Caco-2 (cell line): ENCODE measurements around the gene PAAF1. TPM values are rescaled to one million over a fixed set of nuclear protein-coding genes. Genes with fewer than 3 reads are reported as not detected.

Source experiments
- BruUV-seq: library from RNA; stranded (reverse); fragments of 400-500 nt; replicated peaks from 2 replicates; lab custom pipeline; 2021; lab: Mats Ljungman, UMichigan
- CTCF ChIA-PET: fragments of 300-600 bp; sonication (Branson Sonifier 250); formaldehyde crosslinking; loops from one replicate; lab custom pipeline; 2022; ENCODE audit warnings: antibody characterized with exemption; lab: Charles Lee
- POLR2A ChIA-PET: fragments of 300-600 bp; sonication (Branson Sonifier 250); formaldehyde crosslinking; loops from one replicate; lab custom pipeline; 2022; ENCODE audit warnings: antibody characterized with exemption; lab: Charles Lee
- DNase-seq, 2 experiments: peaks; one replicate each; pipeline versions ENCODE4 v3.0.0 to v3.0.0-alpha.2; 2020 to 2022
- H3K27me3 ChIP-seq: replicated peaks from 2 replicates; pipeline ENCODE4 v1.6.0; 2011; ENCODE audit warnings: low read length; ENCODE audit not compliant: control insufficient read depth, insufficient read depth
- H3K36me3 ChIP-seq: 2 replicates; pipeline ENCODE4 v1.5.1; 2011; ENCODE audit warnings: low read length; ENCODE audit not compliant: control insufficient read depth, insufficient read depth
- H3K4me1 ChIP-seq: fragments of 250-450 bp; sonication (Bioruptor Pico); 2 replicates; pipeline ENCODE4 v1.5.1; 2020; ENCODE audit warnings: mild to moderate bottlenecking
- H3K4me3 ChIP-seq: 2 replicates; pipeline ENCODE4 v1.5.1; 2011; ENCODE audit warnings: low read depth, mild to moderate bottlenecking, control low read depth, low read length
- H3K9me3 ChIP-seq: fragments of 250-450 bp; sonication (Bioruptor Pico); 2 replicates; pipeline ENCODE4 v1.5.1; 2020; ENCODE audit warnings: mild to moderate bottlenecking, moderate library complexity
- H3K27ac Mint-ChIP-seq: one replicate; pipeline ENCODE4 v1.8.0; 2022; ENCODE audit warnings: mixed read lengths; ENCODE audit not compliant: unreplicated experiment
- H3K27me3 Mint-ChIP-seq: one replicate; pipeline ENCODE4 v1.8.0; 2022; ENCODE audit warnings: mixed read lengths; ENCODE audit not compliant: insufficient read depth, unreplicated experiment
- H3K36me3 Mint-ChIP-seq: one replicate; pipeline ENCODE4 v1.8.0; 2022; ENCODE audit warnings: mild to moderate bottlenecking, mixed read lengths; ENCODE audit not compliant: insufficient read depth, unreplicated experiment
- H3K4me1 Mint-ChIP-seq: one replicate; pipeline ENCODE4 v1.8.0; 2022; ENCODE audit warnings: low read depth, mixed read lengths; ENCODE audit not compliant: unreplicated experiment
- H3K4me3 Mint-ChIP-seq: one replicate; pipeline ENCODE4 v1.8.0; 2022; ENCODE audit warnings: mild to moderate bottlenecking, moderate library complexity, mixed read lengths; ENCODE audit not compliant: unreplicated experiment
- H3K9me3 Mint-ChIP-seq: one replicate; pipeline ENCODE4 v1.8.0; 2022; ENCODE audit warnings: mixed read lengths; ENCODE audit not compliant: unreplicated experiment
- intact Hi-C: fragments of 100-400 bp; cut with micrococcal nuclease; formaldehyde crosslinking; loops from one replicate; pipeline ENCODE4 v1.10.0; 2022; ENCODE audit not compliant: unreplicated experiment
- total RNA-seq: library from RNA; stranded (reverse); gene quantifications from 2 replicates; pipeline ENCODE4 v1.2.3, GENCODE V29; 2022
- TF ChIP-seq, protein P1 (sequence below), 2 experiments: fragments of 200-600 bp in 1 of 2; IDR thresholded peaks; 1 replicate in 1 of 2; 2 replicates in 1 of 2; pipeline versions ENCODE4 v1.5.1 to v1.8.0; 2011 to 2022; ENCODE audit warnings: antibody characterized with exemption in 1 of 2, control low read depth in 1 of 2, inconsistent platforms in 1 of 2, low read depth in 1 of 2, low read length in 1 of 2, mild to moderate bottlenecking in 1 of 2, moderate library complexity in 1 of 2; ENCODE audit not compliant: insufficient read depth in 1 of 2, severe bottlenecking in 1 of 2, unreplicated experiment in 1 of 2

PAAF1 gene
- total RNA-seq, 1 experiment from 2014 or later: 51.6 TPM

DNA sequence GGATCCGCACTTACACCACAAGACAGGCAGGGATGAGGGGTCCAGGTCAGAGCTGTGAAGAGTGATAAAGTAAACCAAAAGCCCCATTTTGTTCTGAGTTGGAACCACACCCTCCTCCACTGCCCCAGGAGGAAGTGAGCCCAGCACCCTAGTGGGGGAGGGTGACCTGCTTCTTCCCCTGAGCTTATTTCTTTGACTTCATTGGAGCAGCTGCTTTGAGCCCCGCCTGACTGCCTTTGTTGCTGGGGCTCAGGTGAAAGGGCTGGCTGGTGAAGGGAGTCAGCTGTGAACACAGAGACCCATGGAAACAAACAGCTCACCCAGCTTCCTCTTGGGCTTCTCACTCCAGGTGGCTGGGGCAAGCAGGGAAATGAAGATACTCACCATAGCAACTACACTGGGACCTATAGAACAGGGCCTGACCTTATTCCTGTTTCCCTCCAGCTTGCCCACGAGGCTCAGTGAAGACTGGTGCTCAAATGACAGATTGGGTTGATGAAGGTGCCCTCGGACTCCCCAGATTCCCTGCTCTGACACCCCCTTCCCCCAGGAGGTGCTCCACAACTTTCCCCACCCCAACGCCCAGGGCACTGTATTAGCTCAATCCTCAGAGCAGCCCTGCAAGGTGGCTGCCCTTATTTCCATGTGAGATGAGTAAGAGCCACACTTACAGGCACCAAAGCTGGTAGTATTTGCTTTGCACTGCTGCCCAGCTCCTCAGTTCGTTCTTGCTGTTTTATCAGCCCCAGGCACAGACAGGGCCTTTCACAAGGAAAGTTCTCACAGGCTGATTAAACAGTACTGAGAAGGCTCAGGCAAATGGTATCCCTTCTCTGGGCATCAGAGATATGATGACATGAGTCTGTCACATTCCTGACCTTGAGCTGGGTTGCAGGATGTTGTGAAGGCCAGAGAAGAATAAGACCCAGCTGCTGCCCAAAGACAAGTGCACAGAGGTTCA lies 103.5 kb downstream of the PAAF1 start:
- intact Hi-C loops: loop anchor here (10.0 kb wide), 1 partner anchor 335 kb away; the partner anchor contains the start of gene P4HA3

More for the DNA sequence above, 103.5 kb downstream of the PAAF1 start:
- ChIA-PET CTCF (no interaction called here), POLR2A (interaction anchor here (0.9 kb wide), 1 partner anchor 159 kb away, joined by 3 read pairs; no protein-coding TSS in a partner anchor)
- Mint-ChIP-seq H3K4me1 (peaks cover 7% of the 10 kb centered on the region), H3K27me3 (no peaks in the 10 kb centered on the region), H3K4me3 (peak overlapping the region; percentile 91), H3K36me3 (peaks cover 56% of the 10 kb centered on the region), H3K9me3 (no peaks in the 10 kb centered on the region), H3K27ac (no peak overlapping the region)
- no peaks in the 10 kb centered on the region for H3K9me3 ChIP-seq
- no TSS peak for BruUV-seq
- H3K27me3 ChIP-seq: no peaks in the 10 kb centered on the region
- peak in 1 of 2 experiments; percentile 52 for DNase-seq
- H3K4me3 ChIP-seq: no peak overlapping the region
- H3K36me3 ChIP-seq: peaks cover 22% of the 10 kb centered on the region
- peaks cover 15% of the 10 kb centered on the region for H3K4me1 ChIP-seq
- TF ChIP-seq, protein P1, sequence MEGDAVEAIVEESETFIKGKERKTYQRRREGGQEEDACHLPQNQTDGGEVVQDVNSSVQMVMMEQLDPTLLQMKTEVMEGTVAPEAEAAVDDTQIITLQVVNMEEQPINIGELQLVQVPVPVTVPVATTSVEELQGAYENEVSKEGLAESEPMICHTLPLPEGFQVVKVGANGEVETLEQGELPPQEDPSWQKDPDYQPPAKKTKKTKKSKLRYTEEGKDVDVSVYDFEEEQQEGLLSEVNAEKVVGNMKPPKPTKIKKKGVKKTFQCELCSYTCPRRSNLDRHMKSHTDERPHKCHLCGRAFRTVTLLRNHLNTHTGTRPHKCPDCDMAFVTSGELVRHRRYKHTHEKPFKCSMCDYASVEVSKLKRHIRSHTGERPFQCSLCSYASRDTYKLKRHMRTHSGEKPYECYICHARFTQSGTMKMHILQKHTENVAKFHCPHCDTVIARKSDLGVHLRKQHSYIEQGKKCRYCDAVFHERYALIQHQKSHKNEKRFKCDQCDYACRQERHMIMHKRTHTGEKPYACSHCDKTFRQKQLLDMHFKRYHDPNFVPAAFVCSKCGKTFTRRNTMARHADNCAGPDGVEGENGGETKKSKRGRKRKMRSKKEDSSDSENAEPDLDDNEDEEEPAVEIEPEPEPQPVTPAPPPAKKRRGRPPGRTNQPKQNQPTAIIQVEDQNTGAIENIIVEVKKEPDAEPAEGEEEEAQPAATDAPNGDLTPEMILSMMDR (IDR thresholded peaks at IDR 0.05; ENCODE audit: insufficient read depth in 1 of 2, low read depth in 1 of 2, low read length in 1 of 2, severe bottlenecking in 1 of 2, unreplicated experiment in 1 of 2): no peak

Other genes starting within 250 kb of the PAAF1 start
- 12.7 and 15.5 TPM in 2 replicates for gene PLEKHB1, start 230.4 kb upstream of the PAAF1 start, total RNA-seq
- gene RAB6A, start 115.9 kb upstream of the PAAF1 start, total RNA-seq: 210 and 227 TPM in 2 replicates
- 111 and 113 TPM in 2 replicates for gene MRPL48, start 89.1 kb upstream of the PAAF1 start, total RNA-seq
- 127 and 137 TPM in 2 replicates for gene COA4, start 153 bp upstream of the PAAF1 start, total RNA-seq
- 0.52 TPM in 1 of 2 replicates, not detected in the other for gene DNAJB13, start 74.0 kb downstream of the PAAF1 start, total RNA-seq
- gene UCP2, start 105.8 kb downstream of the PAAF1 start, total RNA-seq: 100 and 144 TPM in 2 replicates
- gene UCP3, start 132.1 kb downstream of the PAAF1 start, total RNA-seq: 0.84 and 1.2 TPM in 2 replicates